Measurements from ENCODE around the gene KLHL35.

Gene KLHL35

GRCh38 chr11:75435571-75435925 is 2.5 kb upstream of the KLHL35 start:
- TF ChIP-seq CTCF (IDR thresholded peaks at IDR 0.05), result no peak

- TF ChIP-seq CTCF (IDR thresholded peaks at IDR 0.05), result no peak
Measured at GRCh38 chr11:75434886-75435570, 2.0 kb upstream of the KLHL35 start.

GRCh38 chr11:75434051-75434450 is 1.0 kb upstream of the KLHL35 start:
- no peak for TF ChIP-seq CTCF (IDR thresholded peaks at IDR 0.05)

GRCh38 chr11:75433443-75433842 is 440 bp upstream of the KLHL35 start:
- TF ChIP-seq CTCF (IDR thresholded peaks at IDR 0.05), result no peak

- TF ChIP-seq CTCF (IDR thresholded peaks at IDR 0.05), result no peak
Measured at GRCh38 chr11:75431533-75432525, 1.2 kb downstream of the KLHL35 start.

- TF ChIP-seq CTCF (IDR thresholded peaks at IDR 0.05), result no peak
Measured at GRCh38 chr11:75430714-75431532, 2.1 kb downstream of the KLHL35 start.
